HL-60 (cell line): ENCODE measurements around the gene PTPRN2.

ENCODE experiments used
- CTCF ChIP-seq: IDR thresholded peaks from one replicate; pipeline ENCODE4 v1.5.1; 2011; ENCODE audit warnings: low read length, control low read depth, inconsistent platforms; ENCODE audit not compliant: insufficient read depth
- GABPA ChIP-seq: IDR thresholded peaks from 2 replicates; pipeline ENCODE4 v1.6.1; 2012; ENCODE audit warnings: low read depth
- POLR2AphosphoS5 ChIP-seq: IDR thresholded peaks from 2 replicates; pipeline ENCODE4 v1.6.1; 2012; ENCODE audit warnings: low read depth
- REST ChIP-seq: IDR thresholded peaks from 2 replicates; pipeline ENCODE4 v1.6.1; 2012; ENCODE audit warnings: low read depth; ENCODE audit not compliant: insufficient replicate concordance
- SPI1 ChIP-seq: IDR thresholded peaks from 2 replicates; pipeline ENCODE4 v1.6.1; 2012; ENCODE audit warnings: low read depth, mild to moderate bottlenecking, borderline replicate concordance

DNA sequence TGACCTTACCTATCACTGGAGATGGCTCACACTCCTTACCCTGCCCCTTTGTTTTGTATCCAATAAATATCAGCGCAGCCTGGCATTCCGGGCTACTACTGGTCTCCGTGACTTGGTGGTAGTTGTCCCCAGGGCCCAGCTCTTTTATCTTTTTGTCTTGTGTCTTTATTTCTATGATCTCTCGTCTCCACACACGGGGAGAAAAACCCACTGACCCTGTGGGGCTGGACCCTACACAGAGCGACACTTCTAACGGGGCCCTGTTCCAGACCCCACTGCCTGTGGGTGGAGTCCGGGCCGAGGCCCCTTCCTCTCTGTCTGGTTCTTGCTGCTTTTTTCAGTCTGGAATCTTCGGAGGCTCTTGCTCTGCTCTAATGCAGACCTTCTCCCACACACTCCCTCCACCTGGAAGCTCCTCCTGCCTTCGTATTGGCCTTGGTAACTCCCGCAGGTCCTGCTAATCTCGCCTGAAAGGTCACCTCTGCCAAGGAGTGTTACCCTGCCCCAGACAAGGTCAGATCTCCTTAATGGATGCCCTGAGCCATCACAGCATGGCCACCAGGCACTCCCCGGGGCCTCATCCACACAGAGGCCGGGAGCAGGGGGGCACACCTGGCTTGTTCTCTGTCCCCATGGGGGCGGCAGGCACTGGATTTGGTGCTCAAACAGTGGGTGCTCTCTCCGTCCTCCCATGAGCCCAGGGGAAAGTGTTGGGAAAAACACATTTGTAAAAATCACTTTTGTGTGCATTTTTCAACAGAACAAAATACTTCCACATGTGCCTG lies 531.7 kb downstream of the PTPRN2 start:
- TF ChIP-seq CTCF (no peak), GABPA (no peak), SPI1 (no peak), REST (no peak), POLR2AphosphoS5 (no peak)
